ENCODE data around the gene NFIB. TPM values are rescaled to one million over a fixed set of nuclear protein-coding genes. Genes with fewer than 3 reads are reported as not detected.

Gene NFIB
- total and polyA plus RNA-seq, 7 experiments from 2014 or later, result 0.32 TPM; not detected in 6

GRCh38 chr9:14043483-14043882 is 270.5 kb downstream of the NFIB start:
- POLR2A ChIA-PET, result no interaction called here
- intact Hi-C loops (cut with micrococcal nuclease), result no loop called here
- H3K27me3 Mint-ChIP-seq, result no peaks in the 10 kb centered on the region

GRCh38 chr9:14037331-14037730 is 276.6 kb downstream of the NFIB start:
- CTCF ChIA-PET, result no interaction called here
- no peak overlapping the region for H3K4me3 Mint-ChIP-seq

More at GRCh38 chr9:14043483-14043882, 270.5 kb downstream of the NFIB start:
- DNase-seq (no peak), ATAC-seq (no peak)
- no peaks in the 10 kb centered on the region for H3K27me3 ChIP-seq (ENCODE audit: control insufficient read depth in 2 of 2, insufficient read depth in 2 of 2, low read length in 2 of 2)
- H3K4me1 ChIP-seq (ENCODE audit: control insufficient read depth in 2 of 2, insufficient read depth in 2 of 2, low read length in 2 of 2), result no peaks in the 10 kb centered on the region
- CTCF ChIA-PET, result no interaction called here
- H3K27ac ChIP-seq (ENCODE audit: low read depth, low read length), result no peak overlapping the region
- no peaks in the 10 kb centered on the region for H3K9me3 ChIP-seq (ENCODE audit: control insufficient read depth in 2 of 3, low read length in 3 of 3)
- H3K4me1 Mint-ChIP-seq, result no peaks in the 10 kb centered on the region
- no peaks in the 10 kb centered on the region for H3K36me3 Mint-ChIP-seq
- H3K36me3 ChIP-seq (ENCODE audit: control insufficient read depth in 2 of 3, insufficient read depth in 3 of 3, low read length in 3 of 3), result no peaks in the 10 kb centered on the region
- H3K4me3 ChIP-seq (ENCODE audit: low read length), result no peak overlapping the region
- no peak overlapping the region for H3K27ac Mint-ChIP-seq
- H3K9me3 Mint-ChIP-seq, result peaks cover 0 to 5% (median 2%) of the 10 kb centered on the region in 11 donors
- H3K4me3 Mint-ChIP-seq, result no peak overlapping the region

GRCh38 chr9:14033067-14033466 is 280.9 kb downstream of the NFIB start:
- H3K4me3 ChIP-seq (ENCODE audit: low read length), result no peak overlapping the region
- H3K27me3 ChIP-seq (ENCODE audit: control insufficient read depth in 2 of 2, insufficient read depth in 2 of 2, low read length in 2 of 2), result no peaks in the 10 kb centered on the region
- CTCF ChIA-PET, result no interaction called here
- POLR2A ChIA-PET, result no interaction called here
- H3K36me3 Mint-ChIP-seq, result no peaks in the 10 kb centered on the region
- DNase-seq (no peak), ATAC-seq (no peak)
- no peak overlapping the region for H3K27ac ChIP-seq (ENCODE audit: low read depth, low read length)
- no peak overlapping the region for H3K27ac Mint-ChIP-seq
- H3K27me3 Mint-ChIP-seq, result no peaks in the 10 kb centered on the region
- H3K9me3 Mint-ChIP-seq, result peaks cover 0 to 17% (median 5%) of the 10 kb centered on the region in 11 donors
- no peaks in the 10 kb centered on the region for H3K36me3 ChIP-seq (ENCODE audit: control insufficient read depth in 2 of 3, insufficient read depth in 3 of 3, low read length in 3 of 3)
- H3K4me3 Mint-ChIP-seq, result no peak overlapping the region
- no peaks in the 10 kb centered on the region for H3K4me1 Mint-ChIP-seq
- H3K4me1 ChIP-seq (ENCODE audit: control insufficient read depth in 2 of 2, insufficient read depth in 2 of 2, low read length in 2 of 2), result no peaks in the 10 kb centered on the region
- intact Hi-C loops (cut with micrococcal nuclease), result no loop called here
- no peaks in the 10 kb centered on the region for H3K9me3 ChIP-seq (ENCODE audit: control insufficient read depth in 2 of 3, low read length in 3 of 3)

More at GRCh38 chr9:14037331-14037730, 276.6 kb downstream of the NFIB start:
- peaks cover 0 to 14% (median 7%) of the 10 kb centered on the region in 11 donors for H3K9me3 Mint-ChIP-seq
- H3K36me3 Mint-ChIP-seq, result no peaks in the 10 kb centered on the region
- no peaks in the 10 kb centered on the region for H3K4me1 Mint-ChIP-seq
- DNase-seq, result no peak
- no peaks in the 10 kb centered on the region for H3K9me3 ChIP-seq (ENCODE audit: control insufficient read depth in 2 of 3, low read length in 3 of 3)
- H3K4me3 ChIP-seq (ENCODE audit: low read length), result no peak overlapping the region
- POLR2A ChIA-PET, result no interaction called here
- no peaks in the 10 kb centered on the region for H3K27me3 ChIP-seq (ENCODE audit: control insufficient read depth in 2 of 2, insufficient read depth in 2 of 2, low read length in 2 of 2)
- no peaks in the 10 kb centered on the region for H3K27me3 Mint-ChIP-seq
- H3K27ac ChIP-seq (ENCODE audit: low read depth, low read length), result no peak overlapping the region
- no peak overlapping the region for H3K27ac Mint-ChIP-seq
- H3K36me3 ChIP-seq (ENCODE audit: control insufficient read depth in 2 of 3, insufficient read depth in 3 of 3, low read length in 3 of 3), result no peaks in the 10 kb centered on the region
- intact Hi-C loops (cut with micrococcal nuclease), result no loop called here
- H3K4me1 ChIP-seq (ENCODE audit: control insufficient read depth in 2 of 2, insufficient read depth in 2 of 2, low read length in 2 of 2), result no peaks in the 10 kb centered on the region
- no peak for ATAC-seq

All from naive thymus-derived CD4-positive, alpha-beta T cell (primary cell).